Mesendoderm (in vitro differentiated cells): ENCODE data around the gene CCNL2.

Experiments
- DNase-seq: peaks from one replicate; pipeline ENCODE4 v3.0.0; 2013
- H2AK5ac ChIP-seq: 2 replicates; pipeline ENCODE4 v1.6.1; 2013; ENCODE audit warnings: low read length, inconsistent platforms
- H2BK120ac ChIP-seq: 2 replicates; pipeline ENCODE4 v1.6.1; 2013; ENCODE audit warnings: low read depth, mild to moderate bottlenecking, low read length, moderate library complexity, mixed read lengths
- H2BK15ac ChIP-seq: replicated peaks from 2 replicates; pipeline ENCODE4 v1.6.1; 2013; ENCODE audit warnings: low read depth, mild to moderate bottlenecking, moderate library complexity
- H2BK5ac ChIP-seq: 2 replicates; pipeline ENCODE4 v1.6.1; 2013; ENCODE audit warnings: low read length, inconsistent platforms
- H3K18ac ChIP-seq: 2 replicates; pipeline ENCODE4 v1.6.1; 2013; ENCODE audit warnings: mild to moderate bottlenecking, low read length, mixed read lengths
- H3K23ac ChIP-seq: one replicate; pipeline ENCODE4 v1.6.1; 2013; ENCODE audit warnings: low read length
- H3K27ac ChIP-seq: 2 replicates; pipeline ENCODE4 v1.5.1; 2013; ENCODE audit warnings: low read depth, mild to moderate bottlenecking, inconsistent platforms, low read length, moderate library complexity
- H3K27me3 ChIP-seq: 2 replicates; pipeline ENCODE4 v1.6.1; 2013; ENCODE audit warnings: low read length, control low read depth, mild to moderate bottlenecking, inconsistent platforms; ENCODE audit not compliant: insufficient read depth, poor library complexity
- H3K36me3 ChIP-seq: 2 replicates; pipeline ENCODE4 v1.6.1; 2013; ENCODE audit warnings: low read length, inconsistent platforms; ENCODE audit not compliant: control insufficient read depth, insufficient read depth
- H3K4ac ChIP-seq: one replicate; pipeline ENCODE4 v1.6.1; 2013; ENCODE audit warnings: low read depth, mild to moderate bottlenecking, low read length, moderate library complexity
- H3K4me1 ChIP-seq: 2 replicates; pipeline ENCODE4 v1.6.1; 2013; ENCODE audit warnings: low read depth, low read length, inconsistent platforms; ENCODE audit not compliant: control insufficient read depth
- H3K4me2 ChIP-seq: 2 replicates; pipeline ENCODE4 v1.6.1; 2013; ENCODE audit warnings: low read length
- H3K4me3 ChIP-seq: 2 replicates; pipeline ENCODE4 v1.5.1; 2013; ENCODE audit warnings: mild to moderate bottlenecking, low read length
- H3K56ac ChIP-seq: one replicate; pipeline ENCODE4 v1.6.1; 2013; ENCODE audit warnings: low read length
- H3K79me1 ChIP-seq: 2 replicates; pipeline ENCODE4 v1.6.1; 2013; ENCODE audit warnings: low read length, inconsistent platforms
- H3K79me2 ChIP-seq: 2 replicates; pipeline ENCODE4 v1.6.1; 2013; ENCODE audit warnings: mild to moderate bottlenecking, low read length; ENCODE audit not compliant: control insufficient read depth, insufficient read depth
- H3K9ac ChIP-seq: 2 replicates; pipeline ENCODE4 v1.6.1; 2013; ENCODE audit warnings: low read length, inconsistent platforms
- H4K5ac ChIP-seq: one replicate; pipeline ENCODE4 v1.6.1; 2013; ENCODE audit warnings: low read length
- H4K8ac ChIP-seq: one replicate; pipeline ENCODE4 v1.6.1; 2013; ENCODE audit warnings: low read depth, mild to moderate bottlenecking, control low read depth, low read length, moderate library complexity
- WGBS: extraction: QIAGEN DNeasy Blood & Tissue Kit; methylation state at CpG from one replicate; pipeline ENCODE4 v1.1.7; 2013; ENCODE audit warnings: low lambda C conversion rate, missing lambda C conversion rate; ENCODE audit not compliant: insufficient coverage; ENCODE audit errors: extremely low coverage; 5-methylcytosine and 5-hydroxymethylcytosine counted together

Gene CCNL2

GRCh38 chr1:1439546-1440261 is 40.6 kb upstream of the CCNL2 start:
- no peak overlapping the region for H4K8ac ChIP-seq

GRCh38 chr1:1438531-1439381 is 39.6 kb upstream of the CCNL2 start:
- Histone ChIP-seq H4K8ac (no peak overlapping the region), H2BK5ac (no peak overlapping the region), H3K79me2 (peaks cover 19% of the 10 kb centered on the region), H2BK15ac (no peak overlapping the region), H3K79me1 (peaks cover 3% of the 10 kb centered on the region), H2BK120ac (no peak overlapping the region), H3K23ac (no peak overlapping the region), H4K5ac (no peak overlapping the region), H3K4me3 (no peak overlapping the region), H3K4ac (no peak overlapping the region), H3K18ac (no peak overlapping the region), H3K27me3 (no peaks in the 10 kb centered on the region), H3K36me3 (no peaks in the 10 kb centered on the region), H3K4me2 (no peak overlapping the region), H2AK5ac (no peak overlapping the region), H3K56ac (no peak overlapping the region), H3K4me1 (peaks cover 6% of the 10 kb centered on the region), H3K9ac (no peak overlapping the region), H3K27ac (no peak overlapping the region)
- no CpG with 5 or more reads among the region's 45 CpGs for WGBS
- DNase-seq = no peak

More at GRCh38 chr1:1439546-1440261, 40.6 kb upstream of the CCNL2 start:
- no peak overlapping the region for H3K18ac ChIP-seq
- no peak overlapping the region for H3K23ac ChIP-seq
- no peak overlapping the region for H2AK5ac ChIP-seq
- no peak overlapping the region for H2BK120ac ChIP-seq
- H3K4me1 ChIP-seq = peaks cover 5% of the 10 kb centered on the region
- H2BK5ac ChIP-seq = no peak overlapping the region
- no peaks in the 10 kb centered on the region for H3K27me3 ChIP-seq
- H3K9ac ChIP-seq = no peak overlapping the region
- H3K4ac ChIP-seq = no peak overlapping the region
- H2BK15ac ChIP-seq = no peak overlapping the region
- H4K5ac ChIP-seq = no peak overlapping the region
- no peak for DNase-seq
- no peak overlapping the region for H3K27ac ChIP-seq
- no peak overlapping the region for H3K56ac ChIP-seq
- H3K79me1 ChIP-seq = peaks cover 3% of the 10 kb centered on the region
- no CpG with 5 or more reads among the region's 82 CpGs for WGBS
- peaks cover 19% of the 10 kb centered on the region for H3K79me2 ChIP-seq
- H3K36me3 ChIP-seq = no peaks in the 10 kb centered on the region
- H3K4me2 ChIP-seq = no peak overlapping the region
- no peak overlapping the region for H3K4me3 ChIP-seq

GRCh38 chr1:1437904-1438376 is 38.8 kb upstream of the CCNL2 start:
- no peak overlapping the region for H2BK5ac ChIP-seq
- H3K18ac ChIP-seq = no peak overlapping the region
- H3K4me1 ChIP-seq = peaks cover 10% of the 10 kb centered on the region
- H3K79me2 ChIP-seq = peaks cover 19% of the 10 kb centered on the region
- no CpG with 5 or more reads among the region's 11 CpGs for WGBS
- H3K23ac ChIP-seq = no peak overlapping the region
- no peak for DNase-seq
- no peak overlapping the region for H3K4ac ChIP-seq
- H4K8ac ChIP-seq = no peak overlapping the region
- H3K4me2 ChIP-seq = no peak overlapping the region
- no peak overlapping the region for H2BK120ac ChIP-seq
- H3K9ac ChIP-seq = peak overlapping the region; percentile 12
- H2AK5ac ChIP-seq = no peak overlapping the region
- no peak overlapping the region for H3K27ac ChIP-seq
- no peaks in the 10 kb centered on the region for H3K36me3 ChIP-seq
- H3K79me1 ChIP-seq = peaks cover 3% of the 10 kb centered on the region
- H2BK15ac ChIP-seq = no peak overlapping the region
- no peak overlapping the region for H4K5ac ChIP-seq
- no peaks in the 10 kb centered on the region for H3K27me3 ChIP-seq
- no peak overlapping the region for H3K56ac ChIP-seq
- H3K4me3 ChIP-seq = no peak overlapping the region

- Histone ChIP-seq H3K4me3 (no peak overlapping the region), H3K27ac (no peak overlapping the region), H3K79me2 (peaks cover 19% of the 10 kb centered on the region), H2AK5ac (no peak overlapping the region), H3K23ac (no peak overlapping the region), H3K79me1 (peaks cover 3% of the 10 kb centered on the region), H3K4me2 (no peak overlapping the region), H3K27me3 (no peaks in the 10 kb centered on the region), H4K5ac (no peak overlapping the region), H3K4ac (no peak overlapping the region), H4K8ac (no peak overlapping the region), H3K4me1 (peaks cover 10% of the 10 kb centered on the region), H2BK120ac (no peak overlapping the region), H3K9ac (no peak overlapping the region), H3K18ac (no peak overlapping the region), H2BK15ac (no peak overlapping the region), H3K36me3 (no peaks in the 10 kb centered on the region), H2BK5ac (no peak overlapping the region), H3K56ac (no peak overlapping the region)
- no CpG with 5 or more reads among the region's 31 CpGs for WGBS
- no peak for DNase-seq
Measured at GRCh38 chr1:1437033-1437903, 38.1 kb upstream of the CCNL2 start.

- DNase-seq = no peak
- peak overlapping the region; percentile 90 for H3K4me2 ChIP-seq
- H2BK15ac ChIP-seq = no peak overlapping the region
- peaks cover 19% of the 10 kb centered on the region for H3K79me2 ChIP-seq
- peaks cover 3% of the 10 kb centered on the region for H3K79me1 ChIP-seq
- no peak overlapping the region for H3K23ac ChIP-seq
- H2AK5ac ChIP-seq = no peak overlapping the region
- H2BK120ac ChIP-seq = no peak overlapping the region
- WGBS = no CpG with 5 or more reads among the region's 7 CpGs
- peak overlapping the region; percentile 86 for H3K9ac ChIP-seq
- no peak overlapping the region for H3K4me3 ChIP-seq
- H4K8ac ChIP-seq = no peak overlapping the region
- H3K56ac ChIP-seq = peak overlapping the region; percentile 86
- peaks cover 12% of the 10 kb centered on the region for H3K4me1 ChIP-seq
- H3K4ac ChIP-seq = no peak overlapping the region
- H3K18ac ChIP-seq = no peak overlapping the region
- H3K27me3 ChIP-seq = no peaks in the 10 kb centered on the region
- H4K5ac ChIP-seq = no peak overlapping the region
- H2BK5ac ChIP-seq = no peak overlapping the region
- H3K36me3 ChIP-seq = no peaks in the 10 kb centered on the region
- H3K27ac ChIP-seq = no peak overlapping the region
Measured at GRCh38 chr1:1436630-1437032, 37.5 kb upstream of the CCNL2 start.
